Adrenal gland (tissue), 12 donors: ENCODE data around the gene TTLL12. TPM values are rescaled to one million over a fixed set of nuclear protein-coding genes. Genes with fewer than 3 reads are reported as not detected.

ENCODE experiments used
- DNase-seq, 7 donors: peaks; one replicate each; pipeline ENCODE4 v3.0.0-alpha.2; 2019 to 2020
- H3K27ac ChIP-seq, 5 donors: fragments of 200-600 bp; sonication (generic) in 4 of 5; 1 replicate in 3 of 5; 2 replicates in 2 of 5; pipeline versions ENCODE4 v1.5.1 to v1.8.0; 2016 to 2020; ENCODE audit warnings: mild to moderate bottlenecking in 1 of 5
- H3K27me3 ChIP-seq: fragments of 200-600 bp; 2 replicates; pipeline ENCODE4 v1.8.0; 2021
- H3K36me3 ChIP-seq, 2 donors: fragments of 200-600 bp; replicated peaks in 1 of 2; 1 replicate in 1 of 2; 2 replicates in 1 of 2; pipeline versions ENCODE4 v1.5.1 to v1.8.0; 2018 to 2022
- H3K4me1 ChIP-seq, 2 donors: fragments of 200-600 bp; replicated peaks in 1 of 2; 1 replicate in 1 of 2; 2 replicates in 1 of 2; pipeline versions ENCODE4 v1.5.1 to v1.8.0; 2018 to 2021
- H3K4me3 ChIP-seq, 4 donors: fragments of 200-600 bp; sonication (generic) in 3 of 4; one replicate each; pipeline ENCODE4 v1.5.1; 2016 to 2018
- H3K9me3 ChIP-seq, 3 donors: fragments of 200-600 bp; sonication (generic) in 1 of 3; replicated peaks in 1 of 3; 1 replicate in 2 of 3; 2 replicates in 1 of 3; pipeline versions ENCODE4 v1.5.1 to v1.8.0; 2016 to 2021
- CTCF ChIP-seq, 6 experiments: fragments of 450-650 bp in 4 of 6; fragments of 200-600 bp in 2 of 6; sonication (generic) in 1 of 6; IDR thresholded peaks; 1 replicate in 5 of 6; 2 replicates in 1 of 6; pipeline versions ENCODE4 v1.5.1 to v1.8.0; 2016 to 2021; ENCODE audit warnings: antibody characterized with exemption in 6 of 6, mild to moderate bottlenecking in 2 of 6, moderate library complexity in 1 of 6
- POLR2A ChIP-seq, 2 donors: fragments of 450-650 bp; IDR thresholded peaks; one replicate each; pipeline ENCODE4 v1.6.1; 2017; ENCODE audit warnings: antibody characterized with exemption in 2 of 2, mild to moderate bottlenecking in 2 of 2, moderate library complexity in 1 of 2
- WGBS, 4 donors: extraction: QIAGEN DNeasy Blood & Tissue Kit in 2 of 4; methylation state at CpG; one replicate each; pipeline versions ENCODE4 v1.1.5 to v1.1.7; 2013 to 2017; 5-methylcytosine and 5-hydroxymethylcytosine counted together
- intact Hi-C, 2 donors: fragments of 100-400 bp; cut with DNase I; formaldehyde crosslinking; loops; one replicate each; pipeline versions ENCODE4 v1.14.1 to v1.15.0; 2022 to 2023
- polyA plus RNA-seq, 3 donors: library from polyadenylated mRNA; stranded (reverse); fragments of 200-250 nt in 2 of 3; fragments of 350-450 nt in 1 of 3; fragmentation: Illumina TruSeq in 1 of 3; extraction: RNeasy Lipid Tissue Mini Kit (QIAGEN cat#74804) in 1 of 3; gene quantifications; one replicate each; pipeline ENCODE4 v1.2.3, GENCODE V29; 2013 to 2014
- total RNA-seq, 9 donors: library from RNA; depleted of rRNA in 4 of 9; stranded (reverse); fragments of >200 nt in 4 of 9; fragments of 120-200 nt in 1 of 9; fragmentation: NEBNext Ultra II Directional in 1 of 9; extraction: Animal tissue kit (Norgen Biotek cat#: 25700) in 1 of 9; gene quantifications; one replicate each; pipeline versions ENCODE4 v1.1.0 to v1.2.4, GENCODE V29; 2013 to 2023
- donor health status: healthy with polysubstance abuse.
- donor health status: Bipolar disorder and iron deficiency.
- donor health status: DM: yes; HTN: yes; CAD: no.
- donor health status: DM: no; HTN: no; CAD: no.
- donor health status: DM: no; HTN: no; CAD: no.
- donor health status: DM: yes; HTN: yes; CAD: no.

Gene TTLL12
- total and polyA plus RNA-seq, 12 donors, result 22.6 to 85.2 (median 59.2) TPM

DNA sequence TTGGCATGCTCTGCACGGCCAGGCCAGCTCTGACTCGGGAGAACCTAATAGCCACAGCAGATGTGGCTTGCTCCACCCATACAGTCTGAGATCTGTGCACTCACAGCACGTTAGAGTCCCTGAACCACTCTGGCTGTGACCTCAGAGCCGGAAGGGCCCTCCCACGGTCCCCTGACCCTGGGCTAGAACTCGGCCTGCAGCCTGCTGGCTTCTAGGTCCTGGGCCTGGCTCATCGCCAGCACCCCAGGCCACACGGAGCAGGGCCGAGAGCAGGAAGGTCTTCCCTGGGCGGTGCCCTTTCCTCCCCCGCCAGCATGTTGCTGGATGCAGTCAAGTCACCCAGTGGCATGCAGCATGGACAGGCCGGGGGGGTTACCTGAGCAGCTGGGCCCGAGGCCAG, 35.3 kb upstream of the TTLL12 start:
- DNase-seq, result peak; percentile 45 to 91 (median 74)
- no peaks in the 10 kb centered on the region for H3K9me3 ChIP-seq
- TF ChIP-seq CTCF (IDR thresholded peaks at IDR 0.05) (no peak), POLR2A (IDR thresholded peaks at IDR 0.05) (peak in 1 of 2 donors; percentile 31)
- H3K4me3 ChIP-seq, result no peak overlapping the region
- H3K27me3 ChIP-seq, result no peaks in the 10 kb centered on the region
- intact Hi-C loops, result no loop called here
- peaks cover 9% of the 10 kb centered on the region in 2 donors for H3K4me1 ChIP-seq
- no peaks in the 10 kb centered on the region for H3K36me3 ChIP-seq
- H3K27ac ChIP-seq, result peak overlapping the region in 2 of 5 donors; percentile 21 to 52
- 7 to 25% (median 17%) methylated on average over 1 to 13 of the region's 13 CpGs for WGBS, 4 donors

GRCh38 chr22:43220625-43221380, 33.9 kb upstream of the TTLL12 start:
- Histone ChIP-seq H3K27me3 (no peaks in the 10 kb centered on the region), H3K9me3 (no peaks in the 10 kb centered on the region), H3K27ac (no peak overlapping the region), H3K4me1 (peaks cover 9% of the 10 kb centered on the region in 2 donors), H3K4me3 (no peak overlapping the region), H3K36me3 (no peaks in the 10 kb centered on the region)
- WGBS, 4 donors, result 88 to 96% (median 92%) methylated on average over 4 to 22 of the region's 22 CpGs
- intact Hi-C loops, result no loop called here
- no peak for TF ChIP-seq POLR2A (IDR thresholded peaks at IDR 0.05)
- TF ChIP-seq CTCF (IDR thresholded peaks at IDR 0.05), result no peak
- no peak for DNase-seq

DNA sequence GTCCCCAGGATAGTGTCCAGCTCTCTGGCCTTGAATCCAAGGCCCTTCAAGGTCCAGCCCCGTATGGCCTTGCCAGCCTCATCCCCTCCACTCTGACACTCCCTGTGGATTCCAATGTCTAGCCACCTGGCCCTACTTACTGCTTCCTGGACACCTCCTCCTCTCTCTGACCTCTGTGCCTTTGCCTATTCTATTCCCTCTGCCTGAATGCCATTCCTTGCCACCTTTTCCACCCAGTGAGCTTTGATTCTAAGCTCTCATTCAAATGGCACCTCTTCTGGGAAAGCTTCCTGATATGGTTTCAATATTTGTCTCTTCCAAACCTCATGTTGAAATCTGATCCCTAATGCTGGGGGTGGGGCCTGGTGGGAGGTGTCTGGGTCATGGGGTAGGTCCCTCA, 31.9 kb upstream of the TTLL12 start:
- intact Hi-C loops, result no loop called here

More for the DNA sequence above, 31.9 kb upstream of the TTLL12 start:
- Histone ChIP-seq H3K36me3 (no peaks in the 10 kb centered on the region), H3K4me1 (peaks cover 9% of the 10 kb centered on the region in 2 donors), H3K27me3 (no peaks in the 10 kb centered on the region), H3K9me3 (no peaks in the 10 kb centered on the region), H3K4me3 (no peak overlapping the region), H3K27ac (no peak overlapping the region)
- no peak for DNase-seq
- TF ChIP-seq POLR2A (IDR thresholded peaks at IDR 0.05) (no peak), CTCF (IDR thresholded peaks at IDR 0.05) (no peak)
- WGBS, 4 donors, result 25 to 43% (median 32%) methylated on average over 1 of the region's 1 CpG
